GM10248 (cell line): ENCODE results near the gene LSP1.

ENCODE experiments used
- CTCF ChIA-PET: fragments of 300-600 bp; sonication (Branson Sonifier 250); formaldehyde crosslinking; extraction: SDS; loops from one replicate; lab custom pipeline; 2021; ENCODE audit warnings: antibody characterized with exemption; lab: Yijun Ruan, JAX
- POLR2A ChIA-PET: fragments of 350-650 bp; sonication (Branson Sonifier 250); formaldehyde crosslinking; extraction: SDS; loops from one replicate; lab custom pipeline; 2020; ENCODE audit warnings: antibody characterized with exemption; lab: Yijun Ruan, JAX
- DNase-seq: peaks from one replicate; pipeline ENCODE4 v3.0.0; 2012; ENCODE audit errors: extremely low spot score
- CTCF ChIP-seq: IDR thresholded peaks from 2 replicates; pipeline ENCODE4 v1.5.1; 2012; ENCODE audit warnings: mild to moderate bottlenecking, low read depth; ENCODE audit errors: extremely low read depth, missing control alignments, control extremely low read depth

LSP1 gene

DNA sequence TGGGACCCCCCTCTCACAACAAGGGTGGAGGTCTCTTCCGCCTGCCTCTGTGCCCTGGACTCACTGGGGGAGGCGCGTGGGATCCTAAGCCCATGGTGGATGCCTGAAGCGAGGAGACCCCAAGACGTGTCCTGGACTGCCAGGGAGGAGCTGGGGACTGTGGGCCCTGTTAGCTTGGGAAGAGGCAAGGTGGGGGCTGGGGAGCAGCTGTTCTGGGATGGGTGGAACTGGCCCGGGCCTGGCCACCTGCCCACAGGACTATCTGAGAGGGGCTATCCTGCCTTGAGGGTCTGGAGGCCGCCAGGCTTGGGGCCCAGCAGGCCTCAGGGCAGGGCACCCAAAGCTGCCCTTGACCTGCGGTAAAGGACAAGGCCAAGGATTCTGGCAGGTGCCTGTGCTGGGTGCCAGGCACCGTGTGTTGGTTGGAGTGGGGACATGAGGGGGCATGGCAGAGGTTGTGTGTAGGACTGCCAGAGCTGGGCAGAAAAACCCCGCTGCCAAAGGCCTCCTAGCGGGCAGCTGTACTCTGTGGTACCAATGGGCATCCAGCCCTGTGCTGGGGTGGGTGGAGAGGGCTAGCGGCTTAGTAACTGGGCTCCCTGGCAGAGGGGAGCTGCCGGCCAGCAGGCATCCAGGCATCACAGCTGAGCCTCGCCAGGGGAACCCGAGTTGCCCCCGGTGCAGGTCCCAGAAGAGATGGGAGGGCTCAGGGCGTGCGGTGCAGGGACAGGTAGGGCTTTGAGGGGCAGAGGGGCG lies 670 bp downstream of the LSP1 start:
- TF ChIP-seq CTCF, result no peak
- POLR2A ChIA-PET, result no interaction called here
- CTCF ChIA-PET, result interaction anchor here (0.7 to 5.2 kb wide), 11 partner anchors 17 to 297 kb away, joined by 3 to 34 read pairs (median 5); partner anchors contain the start of gene SYT8
- no peak for DNase-seq

DNA sequence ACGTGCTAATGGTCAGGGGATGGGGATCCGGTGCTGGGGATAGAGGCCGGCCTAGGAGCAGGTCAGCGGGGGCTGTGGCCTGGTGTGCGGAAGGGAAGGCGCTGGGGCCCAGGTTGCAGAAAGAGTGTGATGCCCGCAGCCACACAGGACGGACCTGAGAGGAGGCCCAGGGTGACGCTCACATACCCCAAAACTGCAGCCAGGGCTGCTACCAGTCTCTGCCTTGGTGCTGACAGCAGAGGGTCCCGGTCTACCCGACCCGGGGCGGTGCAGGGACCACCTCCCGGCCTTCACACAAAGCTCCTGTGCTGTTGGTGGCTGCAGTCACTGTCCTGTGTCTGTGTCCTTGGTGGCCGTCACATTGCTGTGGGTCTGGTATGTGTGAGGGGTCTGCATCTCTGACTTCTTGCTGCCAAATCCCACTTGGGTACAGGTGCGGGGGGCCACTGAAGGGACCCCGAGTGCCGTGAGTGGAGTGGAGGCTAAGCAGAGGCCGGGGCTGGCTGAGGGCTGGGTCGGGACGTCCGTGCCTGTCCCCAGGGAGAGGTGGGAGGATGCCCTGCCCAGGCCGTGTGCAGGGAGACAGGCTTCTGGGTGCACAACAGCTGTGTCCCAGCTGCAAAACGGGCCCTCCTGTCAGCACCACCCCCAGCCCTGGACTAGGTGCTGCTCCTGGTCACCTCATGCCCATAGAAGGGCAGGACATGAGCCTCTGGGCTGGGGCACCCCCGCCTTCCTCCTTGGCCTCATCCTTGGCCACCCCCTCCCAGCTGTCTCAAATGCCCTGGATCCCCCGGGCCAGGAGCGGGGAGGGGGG lies 1.5 kb downstream of the LSP1 start:
- no peak for TF ChIP-seq CTCF
- ChIA-PET CTCF (interaction anchor here (1.0 to 5.2 kb wide), 9 partner anchors 18 to 297 kb away, joined by 3 to 34 read pairs (median 6); no protein-coding TSS in a partner anchor), POLR2A (interaction anchor here (0.7 to 1.2 kb wide), 2 partner anchors 22 to 84 kb away, joined by 3 read pairs; no protein-coding TSS in a partner anchor)
- DNase-seq, result peak; percentile 74

- no peak for TF ChIP-seq CTCF
- CTCF ChIA-PET, result interaction anchor here (1.2 to 5.2 kb wide), 10 partner anchors 19 to 296 kb away, joined by 3 to 34 read pairs (median 6); no protein-coding TSS in a partner anchor
- POLR2A ChIA-PET, result interaction anchor here (1.2 kb wide), 1 partner anchor 83 kb away, joined by 3 read pairs; no protein-coding TSS in a partner anchor
- DNase-seq, result peak; percentile 88
Observed at GRCh38 chr11:1854949-1855885, 2.3 kb downstream of the LSP1 start.

DNA sequence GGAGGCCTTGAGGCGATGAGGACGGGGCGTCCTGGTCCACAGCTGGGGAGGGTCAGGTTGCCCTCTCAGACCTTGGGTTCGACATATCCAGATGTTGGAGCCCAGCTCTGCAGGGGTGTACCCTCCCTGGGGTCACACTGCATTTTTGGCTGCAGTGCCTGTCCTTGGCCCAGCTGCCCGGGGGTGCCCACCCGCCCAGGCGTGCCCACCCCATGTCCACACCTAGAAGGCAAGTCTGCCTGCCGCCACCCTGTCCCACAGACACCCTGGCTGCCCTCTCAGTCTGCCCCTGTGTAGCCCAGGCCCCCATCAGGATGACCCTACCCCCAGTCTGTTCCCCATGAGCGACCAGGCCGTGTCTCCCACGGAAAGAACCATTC lies 3.0 kb downstream of the LSP1 start:
- ChIA-PET CTCF (interaction anchor here (0.7 to 5.2 kb wide), 7 partner anchors 20 to 162 kb away, joined by 3 to 34 read pairs (median 7); partner anchors contain the start of gene TNNT3), POLR2A (no interaction called here)
- TF ChIP-seq CTCF, result no peak
- DNase-seq, result no peak

GRCh38 chr11:1856306-1857005 lies 3.6 kb downstream of the LSP1 start:
- no peak for TF ChIP-seq CTCF
- ChIA-PET POLR2A (no interaction called here), CTCF (interaction anchor here (0.7 to 5.2 kb wide), 6 partner anchors 20 to 163 kb away, joined by 3 to 34 read pairs (median 8); partner anchors contain the start of gene TNNT3)
- no peak for DNase-seq
